Vagina (tissue), 2 donors: ENCODE results near the gene NRAP.

Experiments used
- CTCF ChIP-seq, 3 experiments: fragments of 450-650 bp in 2 of 3; fragments of 200-600 bp in 1 of 3; sonication (generic) in 1 of 3; IDR thresholded peaks; one replicate each; pipeline ENCODE4 v1.5.1; 2017 to 2019; ENCODE audit warnings: antibody characterized with exemption in 3 of 3, mild to moderate bottlenecking in 2 of 3, moderate library complexity in 2 of 3
- POLR2A ChIP-seq, 2 donors: fragments of 450-650 bp; IDR thresholded peaks; one replicate each; pipeline ENCODE4 v1.6.1; 2017; ENCODE audit warnings: antibody characterized with exemption in 2 of 2, mild to moderate bottlenecking in 2 of 2, moderate library complexity in 2 of 2
- POLR2AphosphoS5 ChIP-seq, 2 donors: sonication (generic); formaldehyde crosslinking; IDR thresholded peaks; one replicate each; pipeline ENCODE4 v1.9.0; 2017; ENCODE audit warnings: antibody characterized with exemption in 2 of 2, mild to moderate bottlenecking in 2 of 2, low read depth in 1 of 2; ENCODE audit not compliant: insufficient read depth in 1 of 2

- TF ChIP-seq CTCF (IDR thresholded peaks at IDR 0.05), result no peak
- TF ChIP-seq POLR2A (IDR thresholded peaks at IDR 0.05), result no peak
- no peak for TF ChIP-seq POLR2AphosphoS5 (IDR thresholded peaks at IDR 0.05; ENCODE audit: insufficient read depth in 1 of 2, low read depth in 1 of 2)
Measured at GRCh38 chr10:113560071-113560470, 103.8 kb downstream of the NRAP start.
